ENCODE data around the gene MUC5AC.
"Not testable (repeated sequence)": the region's sequence is repeated elsewhere in the genome, so short reads cannot be mapped to it uniquely, and the experiment has no call there.

MUC5AC gene

GRCh38 chr11:1156506-1157340 lies 1.0 kb upstream of the MUC5AC start:
- ChIA-PET POLR2A (no interaction called here), CTCF (no interaction called here)
- no peak overlapping the region for H3K27ac ChIP-seq (ENCODE audit: insufficient read depth in 1 of 2, low read depth in 1 of 2, low read length in 2 of 2, poor library complexity in 1 of 2, severe bottlenecking in 2 of 2)
- peaks cover 0 to 15% (median 13%) of the 10 kb centered on the region in 4 experiments for H3K4me1 ChIP-seq (ENCODE audit: control extremely low read depth in 1 of 4, control insufficient read depth in 4 of 4, insufficient read depth in 4 of 4, low read length in 3 of 4)
- no peaks in the 10 kb centered on the region for H3K9me3 ChIP-seq (ENCODE audit: control extremely low read depth in 1 of 5, control insufficient read depth in 4 of 5, insufficient read depth in 2 of 5, low read depth in 1 of 5, low read length in 4 of 5)
- H3K27me3 ChIP-seq (replicated peaks in 2 of 5; ENCODE audit: control insufficient read depth in 4 of 5, insufficient read depth in 5 of 5, low read length in 4 of 5), result no peaks in the 10 kb centered on the region
- no peak for DNase-seq
- 96% methylated on average over 4 of the region's 7 CpGs for WGBS (ENCODE audit: insufficient coverage)
- no peak overlapping the region for H3K4me3 ChIP-seq (ENCODE audit: control insufficient read depth in 1 of 7, extremely low read depth in 1 of 7, insufficient read depth in 4 of 7, low read depth in 2 of 7, low read length in 6 of 7)
- H3K36me3 ChIP-seq (ENCODE audit: control insufficient read depth in 4 of 4, insufficient read depth in 4 of 4, low read length in 3 of 4), result no peaks in the 10 kb centered on the region

DNA sequence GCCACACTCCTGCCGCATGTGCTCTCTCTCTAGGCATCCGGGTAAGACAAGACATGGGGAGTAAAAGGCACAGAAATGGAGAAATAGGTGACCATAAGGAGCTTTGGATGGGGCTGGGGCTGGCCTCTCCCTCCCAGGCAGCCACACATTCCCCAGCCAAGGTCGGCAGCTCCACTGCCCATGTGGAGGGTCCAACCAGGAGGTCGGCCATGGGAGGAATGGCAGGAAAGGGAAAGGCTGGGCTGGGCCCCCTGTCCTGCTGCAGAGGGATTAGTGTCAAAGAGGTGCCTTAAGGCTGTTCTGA lies 460 bp upstream of the MUC5AC start:
- no peaks in the 10 kb centered on the region for H3K9me3 ChIP-seq (ENCODE audit: control extremely low read depth in 1 of 5, control insufficient read depth in 4 of 5, insufficient read depth in 2 of 5, low read depth in 1 of 5, low read length in 4 of 5)
- DNase-seq, result no peak
- ChIA-PET CTCF (interaction anchor here (1.0 kb wide), 1 partner anchor 47 kb away, joined by 3 read pairs; no protein-coding TSS in a partner anchor), POLR2A (no interaction called here)
- H3K4me3 ChIP-seq (ENCODE audit: control insufficient read depth in 1 of 7, extremely low read depth in 1 of 7, insufficient read depth in 4 of 7, low read depth in 2 of 7, low read length in 6 of 7), result no peak overlapping the region
- 67% methylated on average over 2 of the region's 4 CpGs for WGBS (ENCODE audit: insufficient coverage)
- H3K27me3 ChIP-seq (replicated peaks in 2 of 5; ENCODE audit: control insufficient read depth in 4 of 5, insufficient read depth in 5 of 5, low read length in 4 of 5), result no peaks in the 10 kb centered on the region
- H3K36me3 ChIP-seq (ENCODE audit: control insufficient read depth in 4 of 4, insufficient read depth in 4 of 4, low read length in 3 of 4), result no peaks in the 10 kb centered on the region
- no peak overlapping the region for H3K27ac ChIP-seq (ENCODE audit: insufficient read depth in 1 of 2, low read depth in 1 of 2, low read length in 2 of 2, poor library complexity in 1 of 2, severe bottlenecking in 2 of 2)
- H3K4me1 ChIP-seq (ENCODE audit: control extremely low read depth in 1 of 4, control insufficient read depth in 4 of 4, insufficient read depth in 4 of 4, low read length in 3 of 4), result peaks cover 0 to 9% (median 8%) of the 10 kb centered on the region in 4 experiments

- DNase-seq, result no peak
- Histone ChIP-seq H3K4me1 (ENCODE audit: control extremely low read depth in 1 of 4, control insufficient read depth in 4 of 4, insufficient read depth in 4 of 4, low read length in 3 of 4) (no peaks in the 10 kb centered on the region), H3K36me3 (ENCODE audit: control insufficient read depth in 4 of 4, insufficient read depth in 4 of 4, low read length in 3 of 4) (no peaks in the 10 kb centered on the region), H3K4me3 (ENCODE audit: control insufficient read depth in 1 of 7, extremely low read depth in 1 of 7, insufficient read depth in 4 of 7, low read depth in 2 of 7, low read length in 6 of 7) (no peak overlapping the region), H3K9me3 (ENCODE audit: control extremely low read depth in 1 of 5, control insufficient read depth in 4 of 5, insufficient read depth in 2 of 5, low read depth in 1 of 5, low read length in 4 of 5) (no peaks in the 10 kb centered on the region), H3K27ac (ENCODE audit: insufficient read depth in 1 of 2, low read depth in 1 of 2, low read length in 2 of 2, poor library complexity in 1 of 2, severe bottlenecking in 2 of 2) (no peak overlapping the region), H3K27me3 (replicated peaks in 2 of 5; ENCODE audit: control insufficient read depth in 4 of 5, insufficient read depth in 5 of 5, low read length in 4 of 5) (no peaks in the 10 kb centered on the region)
- CTCF ChIA-PET, result no interaction called here
- WGBS (ENCODE audit: insufficient coverage), result 96% methylated on average over 18 of the region's 32 CpGs
- POLR2A ChIA-PET, result no interaction called here
These were observed 1.1 kb downstream of the MUC5AC start for GRCh38 chr11:1158681-1159487.

DNA sequence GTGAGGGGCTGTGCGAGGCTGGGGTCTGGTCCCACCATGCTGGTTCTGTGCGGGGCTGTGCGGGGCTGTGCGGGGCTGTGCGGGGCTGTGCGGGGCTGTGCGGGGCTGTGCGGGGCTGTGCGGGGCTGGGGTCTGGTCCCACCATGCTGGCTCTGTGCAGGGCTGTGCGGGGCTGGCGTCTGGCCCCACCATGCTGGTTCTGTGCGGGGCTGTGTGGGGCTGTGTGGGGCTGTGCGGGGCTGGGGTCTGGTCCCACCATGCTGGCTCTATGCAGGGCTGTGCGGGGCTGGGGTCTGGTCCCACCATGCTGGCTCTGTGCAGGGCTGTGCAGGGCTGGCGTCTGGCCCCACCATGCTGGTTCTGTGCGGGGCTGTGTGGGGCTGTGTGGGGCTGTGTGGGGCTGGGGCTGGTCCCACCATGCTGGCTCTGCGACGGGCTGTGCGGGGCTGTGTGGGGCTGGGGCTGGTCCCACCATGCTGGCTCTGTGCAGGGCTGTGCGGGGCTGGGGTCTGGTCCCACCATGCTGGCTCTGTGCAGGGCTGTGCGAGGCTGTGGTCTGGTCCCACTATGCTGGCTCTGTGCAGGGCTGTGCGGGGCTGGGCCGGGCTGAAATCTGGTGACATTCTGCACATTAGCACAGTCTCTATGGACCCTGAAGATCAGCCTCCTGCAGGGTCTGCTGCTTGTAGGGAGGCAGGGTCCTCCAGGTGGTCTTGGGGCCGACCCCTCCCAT lies 1.9 kb downstream of the MUC5AC start:
- H3K4me1 ChIP-seq (ENCODE audit: control extremely low read depth in 1 of 4, control insufficient read depth in 4 of 4, insufficient read depth in 4 of 4, low read length in 3 of 4); H3K9me3 ChIP-seq (ENCODE audit: control extremely low read depth in 1 of 5, control insufficient read depth in 4 of 5, insufficient read depth in 2 of 5, low read depth in 1 of 5, low read length in 4 of 5); CTCF ChIA-PET; H3K27me3 ChIP-seq (replicated peaks in 2 of 5; ENCODE audit: control insufficient read depth in 4 of 5, insufficient read depth in 5 of 5, low read length in 4 of 5); POLR2A ChIA-PET; H3K36me3 ChIP-seq (ENCODE audit: control insufficient read depth in 4 of 4, insufficient read depth in 4 of 4, low read length in 3 of 4); DNase-seq; H3K27ac ChIP-seq (ENCODE audit: insufficient read depth in 1 of 2, low read depth in 1 of 2, low read length in 2 of 2, poor library complexity in 1 of 2, severe bottlenecking in 2 of 2); H3K4me3 ChIP-seq (ENCODE audit: control insufficient read depth in 1 of 7, extremely low read depth in 1 of 7, insufficient read depth in 4 of 7, low read depth in 2 of 7, low read length in 6 of 7): not testable (repeated sequence)
- 98% methylated on average over 5 of the region's 24 CpGs for WGBS (ENCODE audit: insufficient coverage)

DNA sequence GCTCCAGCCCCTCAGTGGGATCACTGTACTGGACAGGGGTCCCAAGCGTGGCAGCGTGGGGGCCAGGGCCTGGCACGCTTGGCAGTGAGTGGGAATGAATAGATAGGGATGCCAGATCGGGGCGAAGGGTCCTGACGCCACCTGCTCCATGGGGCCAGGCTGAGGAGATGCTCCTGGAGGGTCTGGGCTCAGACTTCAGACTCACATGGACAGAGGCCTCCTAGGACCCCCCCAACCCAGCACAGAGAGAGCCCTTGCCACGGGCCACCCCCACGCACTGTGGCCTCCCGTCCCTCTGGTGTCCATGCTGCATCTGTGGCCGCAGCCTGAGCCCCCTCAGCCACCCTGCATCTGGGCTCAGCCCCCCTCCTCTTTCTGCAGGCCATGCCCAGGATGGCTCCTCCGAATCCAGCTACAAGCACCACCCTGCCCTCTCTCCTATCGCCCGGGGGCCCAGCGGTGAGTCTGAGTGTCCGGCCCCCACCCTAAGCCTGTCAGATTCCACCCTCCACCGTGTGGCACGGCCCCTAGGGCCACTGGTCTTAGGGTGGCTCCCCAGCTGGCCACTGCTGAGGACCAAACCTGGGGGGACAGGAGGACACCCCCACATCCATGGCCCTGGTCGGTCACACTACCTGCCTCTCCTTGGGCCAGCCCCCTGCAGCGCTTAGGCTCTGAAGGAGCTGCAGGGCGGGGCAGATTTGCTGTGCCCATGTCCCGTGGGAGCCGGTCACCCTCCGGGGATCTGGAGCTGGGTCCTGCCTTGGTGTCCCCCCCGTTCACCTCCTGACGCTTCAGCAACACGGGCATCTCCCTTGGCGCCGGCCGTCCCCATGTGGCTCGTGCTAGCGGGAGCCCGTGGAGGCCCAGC lies 2.7 kb downstream of the MUC5AC start:
- no peak overlapping the region for H3K27ac ChIP-seq (ENCODE audit: insufficient read depth in 1 of 2, low read depth in 1 of 2, low read length in 2 of 2, poor library complexity in 1 of 2, severe bottlenecking in 2 of 2)
- H3K27me3 ChIP-seq (replicated peaks in 2 of 5; ENCODE audit: control insufficient read depth in 4 of 5, insufficient read depth in 5 of 5, low read length in 4 of 5), result no peaks in the 10 kb centered on the region
- H3K9me3 ChIP-seq (ENCODE audit: control extremely low read depth in 1 of 5, control insufficient read depth in 4 of 5, insufficient read depth in 2 of 5, low read depth in 1 of 5, low read length in 4 of 5), result no peaks in the 10 kb centered on the region
- DNase-seq, result no peak
- CTCF ChIA-PET, result no interaction called here
- H3K4me1 ChIP-seq (ENCODE audit: control extremely low read depth in 1 of 4, control insufficient read depth in 4 of 4, insufficient read depth in 4 of 4, low read length in 3 of 4), result no peaks in the 10 kb centered on the region
- H3K4me3 ChIP-seq (ENCODE audit: control insufficient read depth in 1 of 7, extremely low read depth in 1 of 7, insufficient read depth in 4 of 7, low read depth in 2 of 7, low read length in 6 of 7), result no peak overlapping the region
- POLR2A ChIA-PET, result no interaction called here
- WGBS (ENCODE audit: insufficient coverage), result 92% methylated on average over 27 of the region's 32 CpGs
- no peaks in the 10 kb centered on the region for H3K36me3 ChIP-seq (ENCODE audit: control insufficient read depth in 4 of 4, insufficient read depth in 4 of 4, low read length in 3 of 4)

DNA sequence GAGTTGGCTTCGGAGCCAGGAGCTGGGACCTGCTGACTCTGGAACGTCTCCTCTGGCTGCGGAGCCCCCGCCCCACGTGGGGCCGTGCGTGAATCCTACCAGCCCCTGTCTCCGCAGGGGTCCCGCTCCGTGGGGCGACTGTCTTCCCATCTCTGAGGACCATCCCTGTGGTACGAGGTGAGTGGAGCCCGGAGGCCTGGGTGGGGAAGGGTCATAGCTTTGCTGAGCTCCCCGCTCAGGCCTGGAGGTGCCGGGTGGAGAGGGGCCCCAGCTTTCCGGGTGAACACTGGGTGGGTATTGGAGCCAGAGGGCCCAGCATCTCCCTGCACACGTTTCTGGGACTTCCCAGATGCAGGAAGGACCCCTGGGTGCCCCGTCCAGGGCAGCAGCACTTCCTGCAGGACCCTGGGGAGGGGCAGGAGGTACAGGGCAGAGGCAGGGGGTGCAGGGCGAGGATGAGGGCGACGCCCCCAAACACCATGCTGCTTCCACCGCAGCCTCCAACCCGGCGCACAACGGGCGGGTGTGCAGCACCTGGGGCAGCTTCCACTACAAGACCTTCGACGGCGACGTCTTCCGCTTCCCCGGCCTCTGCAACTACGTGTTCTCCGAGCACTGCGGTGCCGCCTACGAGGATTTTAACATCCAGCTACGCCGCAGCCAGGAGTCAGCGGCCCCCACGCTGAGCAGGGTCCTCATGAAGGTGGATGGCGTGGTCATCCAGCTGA lies 3.8 kb downstream of the MUC5AC start:
- Histone ChIP-seq H3K4me3 (ENCODE audit: control insufficient read depth in 1 of 7, extremely low read depth in 1 of 7, insufficient read depth in 4 of 7, low read depth in 2 of 7, low read length in 6 of 7) (no peak overlapping the region), H3K27me3 (replicated peaks in 2 of 5; ENCODE audit: control insufficient read depth in 4 of 5, insufficient read depth in 5 of 5, low read length in 4 of 5) (no peaks in the 10 kb centered on the region), H3K4me1 (ENCODE audit: control extremely low read depth in 1 of 4, control insufficient read depth in 4 of 4, insufficient read depth in 4 of 4, low read length in 3 of 4) (no peaks in the 10 kb centered on the region), H3K27ac (ENCODE audit: insufficient read depth in 1 of 2, low read depth in 1 of 2, low read length in 2 of 2, poor library complexity in 1 of 2, severe bottlenecking in 2 of 2) (no peak overlapping the region), H3K36me3 (ENCODE audit: control insufficient read depth in 4 of 4, insufficient read depth in 4 of 4, low read length in 3 of 4) (no peaks in the 10 kb centered on the region), H3K9me3 (ENCODE audit: control extremely low read depth in 1 of 5, control insufficient read depth in 4 of 5, insufficient read depth in 2 of 5, low read depth in 1 of 5, low read length in 4 of 5) (no peaks in the 10 kb centered on the region)
- ChIA-PET CTCF (no interaction called here), POLR2A (no interaction called here)
- no peak for DNase-seq
- 91% methylated on average over 30 of the region's 42 CpGs for WGBS (ENCODE audit: insufficient coverage)

Data from common myeloid progenitor, CD34-positive (primary cell).